Sigmoid colon (tissue), 4 donors: Measurements from ENCODE around the gene SPC25.

Experiments
- POLR2AphosphoS5 ChIP-seq, 4 donors: sonication (generic); formaldehyde crosslinking; IDR thresholded peaks; one replicate each; pipeline ENCODE4 v1.6.1; 2017; ENCODE audit warnings: antibody characterized with exemption in 4 of 4
- TF ChIP-seq, protein P1 (sequence below), 4 experiments: fragments of 450-650 bp in 3 of 4; fragments of 200-600 bp in 1 of 4; IDR thresholded peaks; one replicate each; pipeline ENCODE4 v1.5.1; 2016 to 2019; ENCODE audit warnings: antibody characterized with exemption in 4 of 4, mild to moderate bottlenecking in 3 of 4, moderate library complexity in 2 of 4

GRCh38 chr2:168849610-168850009, 40.6 kb downstream of the SPC25 start:
- TF ChIP-seq, protein P1, sequence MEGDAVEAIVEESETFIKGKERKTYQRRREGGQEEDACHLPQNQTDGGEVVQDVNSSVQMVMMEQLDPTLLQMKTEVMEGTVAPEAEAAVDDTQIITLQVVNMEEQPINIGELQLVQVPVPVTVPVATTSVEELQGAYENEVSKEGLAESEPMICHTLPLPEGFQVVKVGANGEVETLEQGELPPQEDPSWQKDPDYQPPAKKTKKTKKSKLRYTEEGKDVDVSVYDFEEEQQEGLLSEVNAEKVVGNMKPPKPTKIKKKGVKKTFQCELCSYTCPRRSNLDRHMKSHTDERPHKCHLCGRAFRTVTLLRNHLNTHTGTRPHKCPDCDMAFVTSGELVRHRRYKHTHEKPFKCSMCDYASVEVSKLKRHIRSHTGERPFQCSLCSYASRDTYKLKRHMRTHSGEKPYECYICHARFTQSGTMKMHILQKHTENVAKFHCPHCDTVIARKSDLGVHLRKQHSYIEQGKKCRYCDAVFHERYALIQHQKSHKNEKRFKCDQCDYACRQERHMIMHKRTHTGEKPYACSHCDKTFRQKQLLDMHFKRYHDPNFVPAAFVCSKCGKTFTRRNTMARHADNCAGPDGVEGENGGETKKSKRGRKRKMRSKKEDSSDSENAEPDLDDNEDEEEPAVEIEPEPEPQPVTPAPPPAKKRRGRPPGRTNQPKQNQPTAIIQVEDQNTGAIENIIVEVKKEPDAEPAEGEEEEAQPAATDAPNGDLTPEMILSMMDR (IDR thresholded peaks at IDR 0.05) = no peak
- no peak for TF ChIP-seq POLR2AphosphoS5 (IDR thresholded peaks at IDR 0.05)
